Measurements from ENCODE around the gene FBXO10.
A peak's percentile ranks its signal among the peaks of the same experiment; 100 is the strongest.

The FBXO10 gene

GRCh38 chr9:37571282-37571681, 4.9 kb downstream of the FBXO10 start:
- Histone ChIP-seq H3K14ac (ENCODE audit: low read length in 2 of 2) (no peak overlapping the region), H3K4me2 (ENCODE audit: low read length, poor library complexity, severe bottlenecking) (no peak overlapping the region), H2BK12ac (ENCODE audit: low read length in 2 of 2) (no peak overlapping the region), H3K4me1 (ENCODE audit: control insufficient read depth, insufficient read depth, low read depth, low read length) (peaks cover 3% of the 10 kb centered on the region), H2BK15ac (ENCODE audit: low read depth, poor library complexity, severe bottlenecking) (no peak overlapping the region), H2AK5ac (ENCODE audit: low read length, severe bottlenecking) (no peak overlapping the region), H3K4ac (ENCODE audit: low read depth in 1 of 2, low read length in 2 of 2) (no peak overlapping the region), H3K36me3 (ENCODE audit: control insufficient read depth in 1 of 2, insufficient read depth in 2 of 2, low read depth in 1 of 2, low read length in 2 of 2) (peaks cover 3 to 11% of the 10 kb centered on the region in 2 experiments), H3K18ac (ENCODE audit: low read depth in 1 of 2, low read length in 2 of 2) (no peak overlapping the region), H3K23ac (ENCODE audit: low read length in 2 of 2) (no peak overlapping the region), H3K79me1 (replicated peaks; ENCODE audit: low read length, poor library complexity, severe bottlenecking) (peaks cover 36% of the 10 kb centered on the region), H4K91ac (ENCODE audit: low read length) (no peak overlapping the region), H3K9me3 (ENCODE audit: control insufficient read depth, low read length) (no peaks in the 10 kb centered on the region), H3K4me3 (ENCODE audit: insufficient read depth in 1 of 2, low read depth in 1 of 2, low read length in 2 of 2) (no peak overlapping the region), H2BK120ac (ENCODE audit: low read depth, low read length) (no peak overlapping the region), H3K27me3 (ENCODE audit: control insufficient read depth in 1 of 2, insufficient read depth in 1 of 2, low read length in 2 of 2) (no peaks in the 10 kb centered on the region), H3K27ac (ENCODE audit: low read length, poor library complexity, severe bottlenecking) (no peak overlapping the region), H2AFZ (ENCODE audit: low read depth, low read length) (no peak overlapping the region), H2BK5ac (ENCODE audit: low read depth, low read length, poor library complexity, severe bottlenecking) (no peak overlapping the region), H4K8ac (ENCODE audit: low read length) (no peak overlapping the region), H3K9ac (ENCODE audit: low read length) (no peak overlapping the region)
- no CpG with 5 or more reads among the region's 1 CpG for WGBS
- no peak for DNase-seq

GRCh38 chr9:37566716-37567115, 9.5 kb downstream of the FBXO10 start:
- Histone ChIP-seq H3K4me2 (ENCODE audit: low read length, poor library complexity, severe bottlenecking) (no peak overlapping the region), H3K79me1 (replicated peaks; ENCODE audit: low read length, poor library complexity, severe bottlenecking) (peaks cover 41% of the 10 kb centered on the region), H3K9me3 (ENCODE audit: control insufficient read depth, low read length) (no peaks in the 10 kb centered on the region), H3K14ac (ENCODE audit: low read length in 2 of 2) (no peak overlapping the region), H2BK15ac (ENCODE audit: low read depth, poor library complexity, severe bottlenecking) (no peak overlapping the region), H3K27me3 (ENCODE audit: control insufficient read depth in 1 of 2, insufficient read depth in 1 of 2, low read length in 2 of 2) (no peaks in the 10 kb centered on the region), H3K4me1 (ENCODE audit: control insufficient read depth, insufficient read depth, low read depth, low read length) (no peaks in the 10 kb centered on the region), H3K27ac (ENCODE audit: low read length, poor library complexity, severe bottlenecking) (no peak overlapping the region), H3K4me3 (ENCODE audit: insufficient read depth in 1 of 2, low read depth in 1 of 2, low read length in 2 of 2) (no peak overlapping the region), H2BK120ac (ENCODE audit: low read depth, low read length) (no peak overlapping the region), H3K9ac (ENCODE audit: low read length) (peak overlapping the region; percentile 27), H2AK5ac (ENCODE audit: low read length, severe bottlenecking) (no peak overlapping the region), H3K36me3 (ENCODE audit: control insufficient read depth in 1 of 2, insufficient read depth in 2 of 2, low read depth in 1 of 2, low read length in 2 of 2) (peaks cover 7 to 15% of the 10 kb centered on the region in 2 experiments), H3K4ac (ENCODE audit: low read depth in 1 of 2, low read length in 2 of 2) (no peak overlapping the region), H4K91ac (ENCODE audit: low read length) (no peak overlapping the region), H2AFZ (ENCODE audit: low read depth, low read length) (no peak overlapping the region), H2BK5ac (ENCODE audit: low read depth, low read length, poor library complexity, severe bottlenecking) (no peak overlapping the region), H3K18ac (ENCODE audit: low read depth in 1 of 2, low read length in 2 of 2) (no peak overlapping the region), H3K23ac (ENCODE audit: low read length in 2 of 2) (no peak overlapping the region), H2BK12ac (ENCODE audit: low read length in 2 of 2) (no peak overlapping the region), H4K8ac (ENCODE audit: low read length) (no peak overlapping the region)
- no peak for DNase-seq
- 100% methylated on average over 3 of the region's 3 CpGs for WGBS

GRCh38 chr9:37565661-37566618, 10.2 kb downstream of the FBXO10 start:
- Histone ChIP-seq H3K4me2 (ENCODE audit: low read length, poor library complexity, severe bottlenecking) (no peak overlapping the region), H3K4ac (ENCODE audit: low read depth in 1 of 2, low read length in 2 of 2) (no peak overlapping the region)

GRCh38 chr9:37564916-37565315, 11.3 kb downstream of the FBXO10 start:
- H4K91ac ChIP-seq (ENCODE audit: low read length): no peak overlapping the region

More at GRCh38 chr9:37565661-37566618, 10.2 kb downstream of the FBXO10 start:
- no peaks in the 10 kb centered on the region for H3K27me3 ChIP-seq (ENCODE audit: control insufficient read depth in 1 of 2, insufficient read depth in 1 of 2, low read length in 2 of 2)
- no peaks in the 10 kb centered on the region for H3K9me3 ChIP-seq (ENCODE audit: control insufficient read depth, low read length)
- H2BK5ac ChIP-seq (ENCODE audit: low read depth, low read length, poor library complexity, severe bottlenecking): no peak overlapping the region
- H3K79me1 ChIP-seq (replicated peaks; ENCODE audit: low read length, poor library complexity, severe bottlenecking): peaks cover 40% of the 10 kb centered on the region
- H2AFZ ChIP-seq (ENCODE audit: low read depth, low read length): no peak overlapping the region
- no peak overlapping the region for H2BK15ac ChIP-seq (ENCODE audit: low read depth, poor library complexity, severe bottlenecking)
- no peak overlapping the region for H4K8ac ChIP-seq (ENCODE audit: low read length)
- H4K91ac ChIP-seq (ENCODE audit: low read length): no peak overlapping the region
- peak overlapping the region; percentile 27 for H3K9ac ChIP-seq (ENCODE audit: low read length)
- no peak overlapping the region for H3K14ac ChIP-seq (ENCODE audit: low read length in 2 of 2)
- no peak overlapping the region for H3K23ac ChIP-seq (ENCODE audit: low read length in 2 of 2)
- H2AK5ac ChIP-seq (ENCODE audit: low read length, severe bottlenecking): no peak overlapping the region
- DNase-seq: no peak
- H3K4me3 ChIP-seq (ENCODE audit: insufficient read depth in 1 of 2, low read depth in 1 of 2, low read length in 2 of 2): no peak overlapping the region
- H3K18ac ChIP-seq (ENCODE audit: low read depth in 1 of 2, low read length in 2 of 2): no peak overlapping the region
- no peaks in the 10 kb centered on the region for H3K4me1 ChIP-seq (ENCODE audit: control insufficient read depth, insufficient read depth, low read depth, low read length)
- peaks cover 7 to 17% of the 10 kb centered on the region in 2 experiments for H3K36me3 ChIP-seq (ENCODE audit: control insufficient read depth in 1 of 2, insufficient read depth in 2 of 2, low read depth in 1 of 2, low read length in 2 of 2)
- no peak overlapping the region for H2BK12ac ChIP-seq (ENCODE audit: low read length in 2 of 2)
- H2BK120ac ChIP-seq (ENCODE audit: low read depth, low read length): no peak overlapping the region
- WGBS: 95% methylated on average over 4 of the region's 7 CpGs
- H3K27ac ChIP-seq (ENCODE audit: low read length, poor library complexity, severe bottlenecking): no peak overlapping the region

More at GRCh38 chr9:37564916-37565315, 11.3 kb downstream of the FBXO10 start:
- no peak overlapping the region for H3K27ac ChIP-seq (ENCODE audit: low read length, poor library complexity, severe bottlenecking)
- H3K4me2 ChIP-seq (ENCODE audit: low read length, poor library complexity, severe bottlenecking): no peak overlapping the region
- no peaks in the 10 kb centered on the region for H3K9me3 ChIP-seq (ENCODE audit: control insufficient read depth, low read length)
- no peak overlapping the region for H2AK5ac ChIP-seq (ENCODE audit: low read length, severe bottlenecking)
- no peaks in the 10 kb centered on the region for H3K27me3 ChIP-seq (ENCODE audit: control insufficient read depth in 1 of 2, insufficient read depth in 1 of 2, low read length in 2 of 2)
- H3K79me1 ChIP-seq (replicated peaks; ENCODE audit: low read length, poor library complexity, severe bottlenecking): peaks cover 44% of the 10 kb centered on the region
- no peak for DNase-seq
- no peak overlapping the region for H3K4ac ChIP-seq (ENCODE audit: low read depth in 1 of 2, low read length in 2 of 2)
- H2BK120ac ChIP-seq (ENCODE audit: low read depth, low read length): no peak overlapping the region
- no peak overlapping the region for H3K9ac ChIP-seq (ENCODE audit: low read length)
- 100% methylated on average over 3 of the region's 4 CpGs for WGBS
- H4K8ac ChIP-seq (ENCODE audit: low read length): no peak overlapping the region
- no peak overlapping the region for H2BK12ac ChIP-seq (ENCODE audit: low read length in 2 of 2)
- no peak overlapping the region for H2BK5ac ChIP-seq (ENCODE audit: low read depth, low read length, poor library complexity, severe bottlenecking)
- H2AFZ ChIP-seq (ENCODE audit: low read depth, low read length): no peak overlapping the region
- no peak overlapping the region for H3K23ac ChIP-seq (ENCODE audit: low read length in 2 of 2)
- H3K4me3 ChIP-seq (ENCODE audit: insufficient read depth in 1 of 2, low read depth in 1 of 2, low read length in 2 of 2): no peak overlapping the region
- no peak overlapping the region for H3K18ac ChIP-seq (ENCODE audit: low read depth in 1 of 2, low read length in 2 of 2)
- peaks cover 7 to 16% of the 10 kb centered on the region in 2 experiments for H3K36me3 ChIP-seq (ENCODE audit: control insufficient read depth in 1 of 2, insufficient read depth in 2 of 2, low read depth in 1 of 2, low read length in 2 of 2)
- H2BK15ac ChIP-seq (ENCODE audit: low read depth, poor library complexity, severe bottlenecking): no peak overlapping the region
- no peaks in the 10 kb centered on the region for H3K4me1 ChIP-seq (ENCODE audit: control insufficient read depth, insufficient read depth, low read depth, low read length)
- H3K14ac ChIP-seq (ENCODE audit: low read length in 2 of 2): no peak overlapping the region

Data from mesenchymal stem cell (in vitro differentiated cells and primary cell).